ENCODE measurements around the gene TYROBP.

Gene TYROBP

GRCh38 chr19:35869327-35870123, 38.6 kb downstream of the TYROBP start:
- DNase-seq = peak; percentile 85

DNA sequence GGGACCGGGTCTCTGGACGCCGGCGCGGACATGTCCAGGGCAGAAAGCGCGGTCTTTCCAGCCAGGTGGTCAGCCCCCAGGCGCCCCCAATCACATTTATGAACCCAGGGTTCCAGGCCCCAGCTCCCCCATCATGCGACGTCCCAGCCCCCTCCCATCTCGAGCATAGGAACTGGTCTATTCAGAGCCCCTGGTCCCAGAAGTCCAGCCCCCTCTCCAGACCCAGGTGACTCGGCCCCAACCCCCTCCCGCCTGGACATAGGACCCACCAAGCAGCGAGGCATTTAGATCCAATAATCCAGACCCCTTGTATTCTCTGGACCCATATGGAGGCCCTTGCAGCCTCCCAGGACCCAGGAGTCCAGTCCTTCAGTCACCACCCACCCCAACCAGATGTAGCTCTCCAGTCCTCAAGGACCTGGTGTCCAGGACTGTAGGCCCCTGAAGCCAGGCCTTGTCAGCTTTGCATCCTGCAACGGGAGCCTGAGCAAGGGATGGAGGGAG, 39.2 kb downstream of the TYROBP start:
- DNase-seq = no peak

GRCh38 chr19:35868172-35868822, 39.8 kb downstream of the TYROBP start, which contains the start of gene APLP1:
TSS of gene APLP1 (plus strand) at chr19:35868574. CDS start at chr19:35868637, 63 bp downstream.
- peak; percentile 64 for DNase-seq

DNA sequence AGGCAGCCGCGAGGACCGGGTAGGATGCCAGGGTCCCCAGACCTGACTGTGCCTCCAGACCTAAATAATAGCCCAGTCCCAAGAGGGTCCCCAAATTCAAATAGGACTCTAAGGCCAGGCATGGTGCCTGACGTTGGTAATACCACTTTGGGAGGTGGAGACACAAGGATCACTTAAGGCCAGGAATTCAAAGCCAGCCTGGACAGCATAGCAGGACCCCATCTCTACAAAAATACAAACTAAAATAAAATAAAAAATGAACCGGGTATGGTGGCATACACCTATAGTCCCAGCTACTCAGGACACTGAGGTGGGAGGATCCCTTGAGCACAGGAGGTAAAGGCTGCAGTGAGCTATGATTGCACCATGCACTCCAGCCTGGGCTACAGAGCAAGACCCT, 45.1 kb downstream of the TYROBP start:
- no peak for DNase-seq

- no peak for DNase-seq
Measured at GRCh38 chr19:35862528-35862927, 45.6 kb downstream of the TYROBP start.

DNA sequence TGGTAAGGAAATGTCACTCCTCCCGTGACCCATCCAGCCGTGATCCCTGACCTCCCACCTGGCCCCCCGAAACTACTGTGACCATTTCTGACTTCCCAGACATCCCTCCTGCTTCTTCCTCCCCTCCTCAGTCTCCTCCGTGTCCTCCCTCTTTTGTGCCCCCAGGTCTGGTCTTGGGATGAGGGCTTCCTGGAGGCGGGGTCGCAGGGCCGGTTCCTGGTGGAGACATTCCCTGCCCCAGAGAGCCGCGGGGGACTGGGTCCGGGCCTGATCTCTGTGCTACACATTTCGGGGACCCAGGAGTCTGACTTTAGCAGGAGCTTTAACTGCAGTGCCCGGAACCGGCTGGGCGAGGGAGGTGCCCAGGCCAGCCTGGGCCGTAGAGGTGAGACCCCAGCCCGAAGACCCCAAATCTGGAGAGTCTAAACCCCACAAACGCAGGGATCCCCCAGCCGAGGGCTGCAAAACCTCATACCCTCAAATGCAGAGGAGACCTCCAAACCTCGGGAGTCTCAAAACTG, 46.4 kb downstream of the TYROBP start:
- no peak for DNase-seq

DNA sequence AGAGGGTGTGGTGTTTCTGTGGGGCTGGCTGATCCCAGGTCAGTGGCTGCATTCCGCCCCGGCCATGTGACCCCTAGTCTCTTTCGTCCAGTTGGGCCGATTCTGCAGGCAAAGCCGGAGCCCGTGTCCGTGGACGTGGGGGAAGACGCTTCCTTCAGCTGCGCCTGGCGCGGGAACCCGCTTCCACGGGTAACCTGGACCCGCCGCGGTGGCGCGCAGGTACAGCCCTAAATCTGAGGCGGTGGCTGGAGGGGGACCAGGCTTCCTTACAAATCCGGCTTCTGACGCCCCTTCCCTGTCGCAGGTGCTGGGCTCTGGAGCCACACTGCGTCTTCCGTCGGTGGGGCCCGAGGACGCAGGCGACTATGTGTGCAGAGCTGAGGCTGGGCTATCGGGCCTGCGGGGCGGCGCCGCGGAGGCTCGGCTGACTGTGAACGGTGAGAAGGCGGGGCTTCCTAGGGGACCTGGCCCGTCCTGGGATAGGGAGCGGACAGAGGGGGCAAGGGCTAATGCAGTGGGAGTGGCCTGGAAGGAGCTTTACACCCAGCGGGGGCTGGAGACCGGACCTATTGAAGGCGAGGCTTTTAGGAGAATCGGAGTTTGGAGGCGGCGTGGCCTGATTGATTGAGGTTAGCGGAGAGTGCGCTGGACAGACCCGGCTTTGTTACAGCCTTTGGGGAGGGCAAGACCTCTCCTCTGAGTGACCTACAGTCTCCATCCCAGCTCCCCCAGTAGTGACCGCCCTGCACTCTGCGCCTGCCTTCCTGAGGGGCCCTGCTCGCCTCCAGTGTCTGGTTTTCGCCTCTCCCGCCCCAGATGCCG, 47.1 kb downstream of the TYROBP start:
- no peak for DNase-seq

DNA sequence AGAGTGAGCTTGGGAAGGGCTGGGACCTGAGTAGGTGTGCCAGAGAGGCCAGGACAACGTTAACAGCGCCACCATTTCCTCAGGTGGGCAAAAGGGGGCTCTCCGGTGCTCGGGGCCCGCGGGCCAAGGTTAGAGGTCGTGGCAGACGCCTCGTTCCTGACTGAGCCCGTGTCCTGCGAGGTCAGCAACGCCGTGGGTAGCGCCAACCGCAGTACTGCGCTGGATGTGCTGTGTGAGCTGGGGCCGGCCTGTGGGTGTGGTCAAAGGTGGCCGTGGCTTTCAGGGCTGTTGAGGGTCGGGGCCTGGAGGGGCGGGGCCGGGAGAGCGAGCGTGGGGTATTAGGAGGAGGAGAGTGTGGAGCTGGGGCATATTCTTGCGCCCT, 47.7 kb downstream of the TYROBP start:
- DNase-seq = no peak

GRCh38 chr19:35859414-35859813, 48.7 kb downstream of the TYROBP start:
- DNase-seq = no peak

DNA sequence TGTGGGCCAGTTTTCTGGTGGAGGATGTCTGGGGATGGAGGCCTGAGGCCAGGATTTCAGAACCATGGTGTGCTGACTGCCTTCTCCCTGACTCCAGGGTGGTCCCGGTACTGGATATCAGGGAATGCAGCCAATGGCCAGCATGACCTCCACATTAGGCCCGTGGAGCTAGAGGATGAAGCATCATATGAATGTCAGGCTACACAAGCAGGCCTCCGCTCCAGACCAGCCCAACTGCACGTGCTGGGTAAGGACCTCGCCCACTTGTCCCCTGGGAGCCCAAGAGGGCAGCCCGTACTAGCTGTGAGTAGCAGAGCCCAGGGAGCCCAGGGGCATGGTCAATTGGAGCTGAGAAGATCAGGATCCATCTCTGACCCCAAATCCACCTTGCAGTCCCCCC, 49.8 kb downstream of the TYROBP start:
- no peak for DNase-seq

DNA sequence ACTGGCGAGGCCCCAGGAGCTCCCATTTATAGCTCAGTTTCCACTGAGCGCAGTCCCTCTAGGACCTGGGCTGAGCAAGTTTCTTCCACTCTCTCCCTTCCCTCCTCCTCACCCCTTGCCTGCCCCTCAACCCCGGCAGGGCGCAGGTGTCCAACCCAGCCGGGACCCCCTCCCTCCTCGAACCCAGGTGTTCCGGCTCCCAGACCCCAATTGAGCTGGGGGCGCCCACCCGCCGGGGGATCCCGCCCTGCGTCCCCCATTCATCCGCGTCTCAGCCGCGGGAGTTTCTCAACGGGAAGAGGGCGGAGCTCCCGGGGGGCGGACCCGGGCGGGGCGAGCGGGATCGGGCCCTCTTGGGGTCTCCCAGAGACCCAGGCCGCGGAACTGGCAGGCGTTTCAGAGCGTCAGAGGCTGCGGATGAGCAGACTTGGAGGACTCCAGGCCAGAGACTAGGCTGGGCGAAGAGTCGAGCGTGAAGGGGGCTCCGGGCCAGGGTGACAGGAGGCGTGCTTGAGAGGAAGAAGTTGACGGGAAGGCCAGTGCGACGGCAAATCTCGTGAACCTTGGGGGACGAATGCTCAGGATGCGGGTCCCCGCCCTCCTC, 51.4 kb downstream of the TYROBP start, which contains the start of gene KIRREL2:
TSS of gene KIRREL2 (plus strand) at position 366 of the 604 bp plus-strand sequence. CDS start at position 575, 209 bp downstream.
- no peak for DNase-seq

All from CD4-positive, alpha-beta T cell treated with Interleukin-21 for 1 hour (primary cell).